GM19025 (cell line): Measurements from ENCODE around the gene SPECC1L.
"Not testable (repeated sequence)": the region's sequence is repeated elsewhere in the genome, so short reads cannot be mapped to it uniquely, and the experiment has no call there.

Experiments
- ATAC-seq: cut with Tn5 transposase; IDR thresholded peaks from one replicate; pipeline ENCODE4 v1.9.1; 2021; ENCODE audit warnings: mild to moderate bottlenecking, low read depth, moderate library complexity; ENCODE audit not compliant: unreplicated experiment

Gene SPECC1L

DNA sequence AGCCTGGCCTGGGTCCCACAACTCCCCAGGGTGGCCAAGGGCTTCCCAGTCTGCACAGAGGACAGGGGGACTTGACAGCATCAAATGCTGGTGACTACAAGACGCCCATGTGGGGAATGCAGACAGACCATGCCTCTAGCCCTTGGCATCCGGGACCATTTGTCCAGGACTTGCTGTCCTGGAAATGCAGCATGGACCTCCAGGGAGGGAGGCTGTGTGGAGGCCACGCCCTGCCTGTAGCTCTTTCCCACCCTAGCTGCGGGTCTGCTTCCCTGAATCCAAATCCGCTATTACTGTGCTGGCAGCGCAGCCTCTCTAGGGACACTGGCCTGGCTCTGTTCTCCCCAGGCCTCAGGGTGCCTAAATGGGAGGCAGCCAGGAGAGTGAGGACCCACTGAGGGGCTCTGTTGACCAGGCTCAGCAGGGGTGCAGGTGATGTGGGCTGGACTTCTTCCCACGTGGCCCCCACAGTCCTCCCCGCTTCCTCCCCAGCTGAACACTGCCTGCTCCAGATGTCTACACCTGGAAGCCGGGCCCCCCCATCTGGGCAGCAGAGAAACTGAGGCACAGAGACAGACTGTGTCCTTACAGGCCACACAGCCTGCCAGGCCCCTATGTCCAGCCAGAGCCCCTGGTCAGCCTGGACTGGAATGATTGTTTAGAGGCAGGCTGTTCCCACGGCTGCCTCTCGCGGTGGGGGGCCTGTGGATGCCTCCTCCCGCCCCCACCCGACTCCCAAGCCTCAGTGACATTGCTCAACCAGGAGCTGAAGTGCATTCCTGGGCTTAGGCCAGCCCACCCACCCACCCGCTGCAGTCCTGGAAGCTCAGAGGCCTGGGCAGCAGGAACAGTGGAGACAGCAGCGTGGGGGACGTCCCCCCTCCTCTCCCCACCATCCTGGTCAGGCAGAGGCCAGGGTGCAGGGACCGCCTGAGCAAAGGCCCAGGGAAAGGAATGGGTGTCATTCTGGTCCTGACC lies 24.8 kb upstream of the SPECC1L start:
- ATAC-seq = not testable (repeated sequence)

DNA sequence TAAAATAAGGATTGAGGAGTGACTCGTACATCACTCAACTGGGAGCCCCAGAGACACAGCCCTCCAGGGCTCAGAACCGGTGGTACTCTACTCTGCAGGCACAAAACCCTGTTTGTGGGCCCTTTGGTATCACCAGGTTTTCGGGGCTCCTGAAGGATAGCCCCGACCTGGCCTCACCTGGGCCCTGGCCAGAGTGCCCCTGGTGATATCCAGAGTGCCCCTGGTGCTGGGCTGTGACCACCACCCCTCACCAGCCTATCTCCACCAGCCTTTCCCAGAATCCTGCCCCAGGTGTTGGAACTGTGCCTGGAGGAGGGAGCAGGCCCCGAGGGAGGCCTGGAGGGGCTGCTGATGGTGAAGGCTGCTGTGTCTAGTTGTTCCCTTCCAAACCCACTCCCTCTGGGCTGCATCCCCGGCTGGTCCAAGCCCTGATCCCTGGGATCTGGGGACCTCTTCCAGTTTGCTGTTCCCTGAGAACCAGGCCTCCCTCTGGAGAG lies 23.6 kb upstream of the SPECC1L start:
- ATAC-seq = no peak

GRCh38 chr22:24247564-24248344 lies 22.9 kb upstream of the SPECC1L start:
- ATAC-seq = no peak

GRCh38 chr22:24248611-24249010 lies 22.0 kb upstream of the SPECC1L start:
- ATAC-seq = not testable (repeated sequence)

DNA sequence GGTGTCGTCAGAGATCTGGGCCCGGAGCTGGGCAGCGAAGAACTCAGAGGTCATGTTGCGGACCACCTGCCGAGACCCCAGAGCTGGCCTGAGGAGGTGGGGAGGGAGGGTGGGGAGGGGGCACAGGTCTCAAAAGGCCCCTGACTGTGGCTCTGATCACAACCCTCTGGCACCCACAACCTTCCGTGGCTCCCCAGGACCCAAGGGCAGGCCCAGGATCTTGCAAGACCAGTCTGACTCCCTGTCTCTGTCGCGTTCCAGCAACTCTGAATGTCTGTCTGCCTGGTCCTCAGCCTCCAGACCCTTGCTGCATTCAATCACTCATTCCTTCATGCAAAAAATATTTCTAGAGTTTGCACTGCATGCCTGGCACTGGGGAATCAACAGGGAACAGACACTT lies 21.2 kb upstream of the SPECC1L start:
- not testable (repeated sequence) for ATAC-seq

DNA sequence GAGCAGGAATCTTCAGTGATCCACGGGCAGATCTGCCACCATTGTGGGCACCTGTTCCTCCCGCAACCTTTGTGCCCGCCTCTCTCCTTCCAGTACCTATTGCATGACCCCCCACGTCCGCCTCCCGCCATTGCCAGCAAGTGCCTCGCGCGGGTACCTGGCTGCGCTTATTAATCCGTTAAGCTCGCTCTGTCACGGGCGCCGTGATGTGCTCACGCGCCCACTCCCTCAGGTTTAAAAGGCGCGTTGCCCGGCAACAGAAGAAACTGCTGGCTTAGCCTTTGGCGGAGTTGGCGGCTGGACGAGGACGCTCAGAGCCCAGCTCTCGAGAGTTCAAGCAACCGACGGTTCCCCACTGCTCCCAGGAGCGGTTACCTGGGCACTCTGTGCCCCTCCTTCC lies 19.3 kb upstream of the SPECC1L start:
- not testable (repeated sequence) for ATAC-seq

GRCh38 chr22:24253126-24253525 lies 17.5 kb upstream of the SPECC1L start:
- ATAC-seq = not testable (repeated sequence)

DNA sequence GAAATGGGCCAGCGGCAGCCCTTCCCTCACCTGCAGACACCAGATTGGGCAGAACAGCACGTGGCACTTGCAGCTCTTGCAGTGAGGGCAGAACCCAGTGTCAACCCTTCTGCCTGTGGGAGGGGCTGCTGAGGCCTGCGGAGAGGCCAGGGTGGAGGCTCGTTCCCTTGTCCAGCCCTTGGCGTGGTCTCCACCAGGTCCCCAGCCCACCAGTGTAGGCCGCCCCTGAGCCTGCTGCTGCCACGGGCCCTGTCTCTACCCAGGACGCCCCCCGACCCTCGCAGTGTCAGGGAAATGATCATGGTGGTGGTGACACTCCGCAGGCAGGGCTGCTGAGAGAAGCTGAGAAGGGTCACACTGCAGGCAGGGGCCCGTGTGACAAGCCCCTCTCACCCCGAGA lies 14.5 kb upstream of the SPECC1L start:
- not testable (repeated sequence) for ATAC-seq

DNA sequence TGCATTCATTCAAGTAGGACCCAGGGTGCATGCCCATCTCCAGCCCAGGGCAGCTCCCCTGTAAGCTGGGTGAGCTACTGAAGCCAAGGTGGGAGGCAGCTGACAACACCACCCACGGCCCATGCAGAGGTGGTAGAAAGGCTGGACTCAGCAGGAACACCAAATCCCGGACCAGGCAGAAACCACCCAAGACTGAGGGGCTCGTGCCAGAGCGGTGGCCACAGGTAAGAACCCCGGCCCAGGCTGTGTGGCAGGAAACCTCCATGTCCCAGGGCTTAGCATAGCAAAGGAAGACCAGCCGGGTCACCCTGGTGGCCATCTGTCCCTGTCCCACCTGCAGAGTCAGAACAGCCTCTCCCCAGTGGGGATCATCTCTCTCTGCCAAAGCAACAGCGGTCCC lies 13.9 kb upstream of the SPECC1L start:
- ATAC-seq = not testable (repeated sequence)

DNA sequence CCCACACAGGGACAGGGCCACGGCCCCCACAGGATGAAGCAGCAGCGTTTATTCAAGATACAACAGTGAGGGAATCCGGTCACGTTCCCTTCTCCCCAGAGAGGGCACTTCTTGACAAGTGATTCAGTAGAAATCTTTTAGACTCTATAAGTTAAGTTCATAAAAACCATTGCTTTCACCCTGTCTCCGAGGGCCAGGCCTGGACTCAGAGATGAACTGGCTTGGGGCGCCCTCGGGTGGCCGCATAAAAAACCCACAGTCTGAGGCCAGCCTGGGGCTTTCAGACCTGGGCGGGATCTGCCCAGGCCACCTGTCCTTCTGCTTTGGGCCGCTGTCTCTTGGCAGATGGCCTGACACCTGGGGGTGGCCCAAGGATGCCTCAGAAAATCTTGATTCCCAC lies 11.2 kb upstream of the SPECC1L start:
- ATAC-seq = not testable (repeated sequence)

DNA sequence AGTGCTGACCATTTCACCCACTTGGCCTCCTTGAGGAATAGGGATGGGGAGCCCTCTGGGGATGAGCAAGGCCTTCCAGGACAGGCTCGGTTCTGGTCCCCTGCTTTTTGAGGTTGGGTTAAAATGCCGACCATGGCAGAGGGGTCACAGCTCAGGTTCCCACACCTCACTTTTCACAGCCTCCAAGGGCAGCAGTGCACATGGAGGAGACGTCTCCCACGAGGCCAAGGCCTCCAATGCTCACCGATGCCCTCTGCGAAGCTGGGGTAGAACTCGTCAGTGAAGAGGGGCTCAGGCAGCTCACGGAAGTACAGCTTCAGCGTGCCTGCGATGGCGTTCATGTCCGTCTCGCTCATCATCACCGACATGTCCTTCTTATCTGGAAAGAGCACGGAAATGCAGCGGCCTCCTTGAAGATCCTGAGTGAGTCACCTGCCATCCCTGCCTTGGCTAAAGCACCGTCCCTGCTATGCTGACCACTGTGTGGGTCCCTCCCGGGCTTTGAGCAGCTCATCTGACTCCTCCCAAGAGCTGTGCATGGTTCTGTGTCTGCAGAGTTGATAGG lies 8.4 kb upstream of the SPECC1L start:
- not testable (repeated sequence) for ATAC-seq

DNA sequence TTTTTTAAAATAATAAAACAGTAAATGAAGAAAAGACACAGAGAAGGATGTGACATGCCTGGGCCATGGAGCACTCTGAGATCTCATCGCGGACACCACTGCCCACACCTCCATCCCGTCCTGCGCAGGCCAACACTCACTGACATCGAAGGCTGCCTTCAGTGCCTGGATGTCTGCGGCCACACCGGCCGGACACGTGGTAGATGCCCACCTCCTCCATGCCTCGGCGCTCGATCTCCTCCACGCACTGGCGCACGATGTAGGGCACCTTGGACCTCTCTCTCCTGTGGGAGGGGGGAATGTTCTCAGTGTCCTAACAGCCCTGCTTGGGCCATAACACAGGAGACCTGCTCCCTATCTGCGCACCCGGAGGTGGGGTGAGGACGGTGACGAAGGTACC lies 7.2 kb upstream of the SPECC1L start:
- not testable (repeated sequence) for ATAC-seq

GRCh38 chr22:24264329-24264896 lies 6.2 kb upstream of the SPECC1L start:
- ATAC-seq = not testable (repeated sequence)

GRCh38 chr22:24265734-24266133 lies 4.9 kb upstream of the SPECC1L start:
- ATAC-seq = no peak

DNA sequence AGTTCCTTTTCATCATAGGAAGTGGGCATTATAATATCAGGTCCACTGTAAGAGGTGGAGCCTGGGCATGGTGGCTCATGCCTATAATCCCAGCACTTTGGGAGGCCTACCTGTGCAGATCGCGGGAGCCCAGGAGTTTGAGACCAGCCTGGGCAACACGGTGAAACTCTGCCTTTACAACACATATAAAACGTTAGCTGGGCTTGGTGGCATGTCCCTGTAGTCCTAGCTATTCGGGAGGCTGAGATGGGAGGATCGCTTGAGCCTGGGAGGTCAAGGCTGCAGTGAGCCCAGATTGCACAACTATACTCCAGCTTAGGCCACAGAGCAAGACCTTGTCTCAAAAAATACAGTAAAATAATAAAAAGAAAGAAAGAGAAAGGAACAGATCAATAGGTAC lies 4.1 kb upstream of the SPECC1L start:
- ATAC-seq = not testable (repeated sequence)

DNA sequence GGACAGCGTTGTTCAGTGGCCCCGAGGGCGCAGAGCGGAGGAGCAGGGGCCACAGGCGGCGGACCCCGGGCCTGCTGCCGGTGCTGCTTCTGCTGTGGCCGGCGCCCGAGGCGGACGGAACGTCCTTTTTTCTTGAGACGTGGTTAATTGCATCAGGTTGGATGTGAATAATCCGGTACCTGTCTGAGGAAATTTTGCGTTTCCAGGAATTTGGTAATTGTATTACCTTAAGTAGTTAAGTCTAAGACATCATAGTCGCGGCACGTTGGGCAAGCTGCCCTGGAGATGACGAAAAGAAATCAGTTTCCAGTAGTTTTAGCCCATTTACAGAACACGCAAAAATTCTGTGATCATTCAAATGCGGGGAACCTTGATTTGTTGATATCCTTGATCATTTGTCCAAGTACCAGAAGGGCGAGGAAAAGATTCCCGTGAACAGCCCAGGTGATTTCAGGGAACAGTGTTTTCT lies 789 bp downstream of the SPECC1L start:
- ATAC-seq = no peak

DNA sequence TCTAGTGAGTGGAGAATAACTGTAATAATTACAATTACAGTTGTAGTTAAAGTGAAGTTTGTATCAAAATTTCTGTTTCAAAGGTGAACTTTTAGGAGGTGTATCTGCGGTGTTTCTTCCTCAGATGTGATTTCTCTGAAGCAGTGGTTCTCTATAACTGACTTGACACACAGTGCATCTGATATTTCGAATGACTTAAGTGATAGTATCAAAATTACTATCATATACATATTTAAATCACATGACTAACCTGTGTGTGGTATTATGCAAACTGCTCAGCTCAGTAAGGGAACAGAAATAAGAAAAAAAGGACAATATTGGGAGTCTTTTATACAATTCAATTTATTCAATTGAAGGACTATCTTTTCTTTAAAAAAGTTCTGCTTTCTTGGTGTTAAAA lies 2.4 kb downstream of the SPECC1L start:
- not testable (repeated sequence) for ATAC-seq

DNA sequence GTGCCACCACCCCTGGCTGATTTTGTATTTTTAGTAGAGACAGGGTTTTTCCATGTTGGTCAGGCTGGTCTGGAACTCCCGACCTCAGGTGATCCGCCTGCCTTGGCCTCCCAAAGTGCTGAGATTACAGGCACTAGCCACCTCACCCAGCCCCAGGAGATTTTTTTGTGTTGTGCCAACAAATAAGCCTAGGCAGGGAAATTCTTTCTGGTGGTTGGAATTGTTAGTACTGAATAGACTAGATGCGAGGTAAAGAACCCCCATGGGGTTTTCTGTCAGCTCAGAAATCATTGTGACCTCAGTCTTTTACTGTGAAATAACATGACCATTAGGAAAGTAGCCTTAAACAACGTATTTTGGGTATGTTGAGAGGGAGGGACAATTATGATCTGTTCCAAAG lies 3.3 kb downstream of the SPECC1L start:
- ATAC-seq = not testable (repeated sequence)

GRCh38 chr22:24274696-24275405 lies 4.2 kb downstream of the SPECC1L start:
- not testable (repeated sequence) for ATAC-seq

DNA sequence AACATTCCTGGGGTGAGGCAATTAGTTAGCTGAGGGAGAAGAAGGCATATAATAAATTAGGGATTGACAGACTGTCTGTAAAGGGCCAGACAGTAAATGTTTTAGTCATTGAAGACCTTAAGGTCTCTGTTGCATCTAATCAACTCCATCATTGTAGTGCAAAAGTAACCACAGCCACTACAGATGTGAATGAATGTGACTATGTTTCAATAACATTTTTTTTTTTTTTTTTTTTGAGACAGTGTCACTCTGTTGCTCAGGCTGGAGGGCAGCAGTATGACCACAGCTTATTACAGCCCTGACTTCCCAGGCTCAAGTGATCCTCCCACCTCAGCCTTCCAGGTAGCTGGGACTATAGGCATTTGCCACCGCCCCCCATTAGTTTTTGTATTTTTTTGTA lies 9.7 kb downstream of the SPECC1L start:
- ATAC-seq = not testable (repeated sequence)
